Ureter (tissue), 1 donor: Measurements from ENCODE around the gene AP1S3. TPM values are rescaled to one million over a fixed set of nuclear protein-coding genes. Genes with fewer than 3 reads are reported as not detected.
"Not testable (repeated sequence)": the region's sequence is repeated elsewhere in the genome, so short reads cannot be mapped to it uniquely, and the experiment has no call there.

Experiments
- DNase-seq: peaks from one replicate; pipeline ENCODE4 v3.0.0-alpha.2; 2020; ENCODE audit warnings: low spot score
- total RNA-seq: library from RNA; stranded (reverse); gene quantifications from one replicate; pipeline ENCODE4 v1.2.4, GENCODE V29; 2023
- donor health status: DM: yes; HTN: yes; CAD: no.

The AP1S3 gene
- total RNA-seq, 1 donor from 2014 or later = 52.7 TPM

DNA sequence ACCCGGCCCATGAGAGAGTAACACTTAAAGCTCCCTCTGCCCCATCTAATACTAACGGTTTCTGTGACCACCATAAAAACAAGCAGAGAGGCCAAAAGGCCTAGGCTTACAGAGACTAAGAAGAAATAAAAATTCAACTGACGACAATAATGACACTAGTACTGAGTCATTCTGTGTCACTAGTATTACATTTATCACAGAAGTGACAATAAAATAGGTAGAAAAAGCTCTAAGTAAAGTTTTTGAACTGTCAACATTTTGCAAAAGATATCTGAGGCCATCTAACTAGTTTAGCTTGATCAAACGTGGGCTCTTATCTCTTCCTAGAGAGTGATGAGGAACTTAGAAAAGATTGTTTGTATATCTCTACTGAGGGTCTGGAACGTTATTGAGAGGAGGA lies 35.6 kb downstream of the AP1S3 start:
- no peak for DNase-seq

- DNase-seq = no peak
Measured at GRCh38 chr2:223800908-223801307, 36.5 kb downstream of the AP1S3 start.

- DNase-seq = no peak
Measured at GRCh38 chr2:223797811-223798721, 39.3 kb downstream of the AP1S3 start.

- peak; percentile 71 for DNase-seq
Measured at GRCh38 chr2:223797037-223797436, 40.3 kb downstream of the AP1S3 start.

DNA sequence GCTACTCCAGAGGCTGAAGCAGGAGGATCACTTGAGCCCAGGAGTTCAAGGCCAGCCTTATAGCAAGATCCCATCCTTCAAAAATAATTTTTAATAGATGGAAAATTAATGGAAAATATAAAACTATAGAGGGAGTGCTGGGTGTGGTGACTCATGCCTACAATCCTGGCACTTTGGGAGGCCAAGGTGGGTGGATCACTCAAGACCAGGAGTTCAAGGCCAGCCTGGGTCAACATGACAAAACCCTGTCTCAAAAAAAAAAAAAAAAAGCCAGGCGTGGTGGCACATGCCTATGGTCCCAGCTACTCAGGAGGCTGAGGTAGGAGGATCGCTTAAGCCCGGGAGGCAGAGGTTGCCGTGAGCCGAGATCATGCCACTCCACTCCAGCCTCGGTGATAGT lies 48.0 kb downstream of the AP1S3 start:
- DNase-seq = no peak

GRCh38 chr2:223788826-223789225 lies 48.6 kb downstream of the AP1S3 start:
- DNase-seq = no peak

DNA sequence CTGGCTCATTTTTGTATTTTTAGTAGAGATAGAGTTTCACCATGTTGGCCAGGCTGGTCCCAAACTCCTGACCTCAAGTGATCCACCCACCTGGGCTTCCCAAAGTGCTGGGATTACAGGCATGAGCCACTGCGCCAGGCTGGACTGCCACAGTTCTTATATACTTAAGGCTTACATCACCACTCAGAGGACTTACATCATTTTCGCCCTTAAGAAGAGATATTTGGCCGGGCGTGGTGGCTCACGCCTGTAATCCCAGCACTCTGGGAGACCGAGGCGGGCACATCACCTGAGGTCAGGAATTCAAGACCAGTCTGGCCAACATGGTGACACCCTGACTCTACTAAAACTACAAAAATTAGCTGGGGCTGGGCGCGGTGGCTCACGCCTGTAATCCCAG lies 49.3 kb downstream of the AP1S3 start:
- not testable (repeated sequence) for DNase-seq

DNA sequence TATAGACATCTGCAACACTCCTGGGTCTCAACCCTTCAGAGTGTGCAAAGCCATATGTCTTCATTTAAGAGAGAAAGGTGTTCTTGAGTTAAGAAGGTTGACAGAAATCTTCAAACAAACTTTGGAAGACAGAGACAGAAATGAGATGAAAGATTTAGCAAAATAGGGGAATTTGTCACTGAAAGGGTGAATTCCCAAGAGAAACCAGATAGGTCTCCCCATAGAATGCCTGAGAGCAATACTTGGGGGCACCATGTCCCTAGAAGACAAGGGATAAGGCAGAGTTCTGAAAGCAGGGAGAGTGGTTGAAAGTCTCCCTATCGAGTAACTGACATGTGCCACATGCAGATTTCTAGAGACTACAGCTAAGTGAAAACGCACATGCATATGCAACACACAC lies 50.0 kb downstream of the AP1S3 start:
- DNase-seq = no peak

DNA sequence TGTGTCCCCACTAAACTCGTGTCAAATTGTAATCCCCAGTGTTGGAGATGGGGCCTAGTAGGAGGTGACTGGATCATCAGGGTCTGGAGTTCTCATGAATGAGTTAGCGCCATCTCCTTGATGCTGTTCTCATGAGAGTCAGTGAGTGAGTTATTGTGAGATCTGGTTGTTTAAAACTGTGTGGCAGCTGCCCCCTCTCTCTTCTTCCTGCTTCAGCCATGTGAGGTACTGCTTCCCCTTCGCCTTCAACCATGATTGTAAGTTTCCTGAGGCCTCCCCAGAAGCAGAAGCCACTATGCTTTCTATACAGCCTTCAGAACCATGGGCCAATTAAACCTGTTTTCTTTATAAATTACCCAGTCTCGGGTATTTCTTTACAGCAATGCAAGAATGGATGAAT lies 50.4 kb downstream of the AP1S3 start:
- DNase-seq = no peak

GRCh38 chr2:223786236-223786635 lies 51.1 kb downstream of the AP1S3 start:
- no peak for DNase-seq

DNA sequence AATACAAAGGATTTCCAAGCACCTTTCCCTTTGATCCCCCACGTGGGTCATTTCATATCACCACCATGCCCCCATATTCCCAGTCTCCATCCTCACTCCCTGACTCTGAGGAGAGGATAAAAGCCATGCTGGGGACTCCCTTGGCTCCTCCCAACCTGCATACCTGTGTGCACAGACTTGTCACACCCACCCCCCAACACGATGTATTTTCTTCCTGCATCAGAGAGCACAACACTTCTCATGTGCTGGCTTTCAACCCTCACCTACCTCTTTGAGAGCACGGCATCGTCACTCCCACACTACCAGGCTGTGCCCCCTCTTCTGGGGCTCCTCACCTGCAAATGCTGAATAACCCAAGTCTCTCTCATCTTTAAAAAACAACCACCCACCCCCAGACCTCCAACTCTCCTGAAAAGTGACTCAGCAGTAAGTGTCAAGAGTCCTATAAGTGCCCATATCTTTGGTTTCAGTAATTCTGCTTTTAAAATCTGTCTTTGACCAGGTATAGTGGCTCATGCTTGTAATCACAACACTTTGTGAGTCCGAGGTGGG lies 53.1 kb downstream of the AP1S3 start:
- DNase-seq = no peak

DNA sequence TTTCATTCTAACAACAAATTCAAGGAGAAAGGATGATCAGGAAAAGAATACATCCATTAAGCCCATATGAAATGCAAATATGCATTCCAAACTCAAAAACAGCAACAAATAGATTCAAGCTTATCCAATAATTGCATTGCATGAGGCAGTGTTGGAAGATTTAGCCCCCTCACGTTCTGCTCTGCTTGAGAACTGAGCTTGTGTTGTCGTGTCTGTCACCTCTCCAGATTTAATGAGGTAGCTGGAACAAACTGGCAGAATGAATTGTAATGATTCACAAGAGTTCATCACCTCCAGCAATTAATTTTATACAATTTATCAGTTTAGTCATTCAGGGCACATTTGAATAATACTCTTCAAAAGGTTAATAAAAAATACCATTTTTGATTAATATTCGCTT lies 54.8 kb downstream of the AP1S3 start:
- no peak for DNase-seq

- DNase-seq = no peak
Measured at GRCh38 chr2:223781560-223781959, 55.8 kb downstream of the AP1S3 start.

GRCh38 chr2:223779877-223780276 lies 57.5 kb downstream of the AP1S3 start:
- no peak for DNase-seq

DNA sequence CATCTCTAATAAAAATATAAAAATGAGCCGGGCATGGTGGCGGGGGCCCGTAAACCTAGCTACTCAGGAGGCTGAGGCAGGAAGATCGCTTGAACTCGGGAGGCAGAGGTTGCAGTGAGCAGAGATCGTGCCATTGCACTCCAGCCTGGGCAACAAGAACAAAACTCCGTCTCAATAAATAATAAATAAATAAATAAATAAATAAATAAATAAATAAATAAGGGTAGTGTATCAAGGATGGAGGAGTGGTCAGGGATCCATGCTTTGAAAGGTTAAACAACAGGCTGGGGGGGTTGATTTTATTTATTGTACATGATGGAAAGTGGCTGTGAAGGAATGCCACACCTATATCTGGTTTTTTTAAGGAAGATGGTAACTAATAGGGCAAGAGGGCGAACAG lies 63.2 kb downstream of the AP1S3 start:
- no peak for DNase-seq

DNA sequence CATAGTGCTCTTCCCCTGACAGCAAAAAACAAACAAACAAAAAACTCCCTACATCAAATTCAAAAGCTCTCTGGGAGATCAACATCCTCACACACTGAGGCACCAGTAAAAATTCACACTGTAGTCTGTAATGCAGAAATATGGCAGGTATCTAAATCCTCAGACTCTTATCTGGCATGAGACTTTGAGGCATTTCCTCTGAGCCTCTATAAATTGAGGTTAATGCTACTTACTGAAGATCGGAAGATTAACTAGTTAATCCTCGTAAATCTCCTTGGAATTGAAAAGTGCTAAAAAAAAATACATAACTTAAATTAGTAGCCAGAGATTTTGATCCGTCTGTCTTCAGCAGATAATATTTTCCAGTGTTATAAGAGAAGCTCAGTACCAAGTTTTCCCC lies 65.0 kb downstream of the AP1S3 start:
- DNase-seq = no peak

- DNase-seq = no peak
Measured at GRCh38 chr2:223771475-223771874, 65.9 kb downstream of the AP1S3 start.

DNA sequence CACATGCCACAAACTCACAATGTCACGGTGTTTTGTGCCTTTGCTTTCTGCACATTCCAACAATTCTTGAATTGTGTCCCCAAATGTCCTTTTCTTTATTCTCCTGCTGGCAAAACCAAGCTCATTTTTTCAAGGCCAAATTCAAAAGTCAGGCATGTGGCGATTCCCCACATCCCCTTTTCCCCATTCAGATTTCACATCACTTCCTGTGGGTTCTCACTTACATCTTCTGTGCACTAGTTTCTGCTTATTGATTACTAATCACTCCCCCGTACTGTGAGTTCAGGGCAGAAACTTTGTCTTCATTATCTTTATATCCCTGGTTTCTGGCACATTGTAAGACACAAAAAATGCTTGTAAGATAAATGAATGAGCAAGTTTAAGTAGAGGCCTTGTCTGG lies 69.2 kb downstream of the AP1S3 start:
- no peak for DNase-seq

DNA sequence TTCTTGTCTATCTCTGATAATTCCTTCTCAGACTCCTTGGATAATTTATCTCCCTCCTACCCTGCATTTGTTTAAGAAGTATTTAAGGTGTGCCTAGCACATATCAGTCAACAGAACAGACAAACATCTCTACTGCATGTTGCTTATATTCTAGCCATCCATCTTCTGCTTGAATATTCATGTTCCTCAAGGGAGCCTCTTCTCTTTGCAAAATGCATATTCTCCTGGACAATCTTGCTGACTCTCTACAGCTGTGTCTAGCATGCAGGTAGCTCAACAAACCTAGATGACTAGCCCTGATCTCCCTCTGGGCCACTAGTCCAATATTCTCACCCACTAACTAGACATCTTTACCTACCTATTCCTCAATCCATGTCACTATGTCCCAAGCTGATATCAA lies 70.0 kb downstream of the AP1S3 start:
- no peak for DNase-seq

DNA sequence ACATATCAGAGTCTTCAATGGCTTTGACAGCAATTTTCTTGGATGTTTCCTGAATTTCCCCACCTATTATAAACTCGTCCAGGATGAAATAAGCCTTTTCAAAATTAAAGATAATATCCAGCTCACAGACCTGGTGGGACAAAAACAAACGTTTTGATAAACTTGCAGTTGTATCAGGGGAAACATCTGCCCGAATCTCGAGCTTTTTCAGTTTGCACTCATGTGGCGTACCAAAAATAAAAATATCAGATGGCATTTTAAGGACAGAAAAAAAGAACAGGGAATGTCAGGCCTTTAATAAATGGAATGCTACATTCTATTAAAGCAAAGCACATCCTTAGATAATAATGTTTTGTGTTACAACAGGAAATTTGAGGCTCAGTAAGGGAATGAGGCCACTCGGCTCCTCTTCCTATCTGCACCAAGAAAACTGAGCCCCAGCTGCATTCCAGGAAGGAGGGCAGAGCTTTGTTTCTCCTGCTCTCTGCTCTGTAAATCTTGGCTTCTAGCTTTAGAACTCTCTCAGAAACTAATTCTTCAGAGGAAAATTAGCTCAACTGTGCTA lies 72.1 kb downstream of the AP1S3 start:
- no peak for DNase-seq

- DNase-seq = no peak
Measured at GRCh38 chr2:223764796-223765195, 72.6 kb downstream of the AP1S3 start.

- DNase-seq = no peak
Measured at GRCh38 chr2:223762853-223763252, 74.5 kb downstream of the AP1S3 start.

GRCh38 chr2:223761746-223762145 lies 75.6 kb downstream of the AP1S3 start:
- not testable (repeated sequence) for DNase-seq
